Measurements from ENCODE around the gene ATXN1.

DNA sequence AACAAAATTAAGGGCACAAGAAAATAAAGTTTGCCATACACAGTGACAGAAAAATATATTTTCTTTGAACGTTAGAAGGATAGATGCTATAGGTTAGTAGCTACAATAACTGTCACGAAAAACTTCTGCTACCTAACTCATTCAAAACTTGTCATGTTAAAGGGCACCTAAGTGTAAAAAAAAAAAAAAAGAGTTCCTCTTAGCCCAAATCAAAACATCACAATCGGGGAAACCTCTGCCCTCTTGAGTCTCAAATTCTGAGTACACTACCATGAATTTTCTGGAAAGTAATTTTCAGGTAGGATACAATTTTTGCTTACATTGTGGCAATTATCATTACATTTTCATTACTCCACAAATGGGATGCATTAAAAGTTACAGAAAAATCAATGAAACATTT lies 5.7 kb downstream of the ATXN1 start:
- no peak for TF ChIP-seq POLR2A (IDR thresholded peaks at IDR 0.05)
- TF ChIP-seq CTCF (IDR thresholded peaks at IDR 0.05), result no peak

Measured in transverse colon (tissue), 3 donors.